Type B pancreatic cell (in vitro differentiated cells): ENCODE data around the gene ADIPOR2. TPM values are rescaled to one million over a fixed set of nuclear protein-coding genes. Genes with fewer than 3 reads are reported as not detected.
A peak's percentile ranks its signal among the peaks of the same experiment; 100 is the strongest.

Source experiments
- DNase-seq: peaks from one replicate; pipeline ENCODE4 v3.0.0; 2021; ENCODE audit warnings: mixed read lengths; ENCODE audit not compliant: unreplicated experiment; ENCODE audit errors: extremely low spot score
- H3K27ac Mint-ChIP-seq: 2 replicates; pipeline ENCODE4 v1.8.0; 2021; ENCODE audit warnings: mild to moderate bottlenecking, mixed read lengths
- H3K27me3 Mint-ChIP-seq: 2 replicates; pipeline ENCODE4 v1.8.0; 2021; ENCODE audit warnings: mixed read lengths
- H3K36me3 Mint-ChIP-seq: 2 replicates; pipeline ENCODE4 v1.8.0; 2021; ENCODE audit warnings: mixed read lengths
- H3K4me1 Mint-ChIP-seq: one replicate; pipeline ENCODE4 v1.8.0; 2021; ENCODE audit warnings: mixed read lengths; ENCODE audit not compliant: unreplicated experiment
- H3K4me3 Mint-ChIP-seq: 2 replicates; pipeline ENCODE4 v1.8.0; 2021; ENCODE audit warnings: mild to moderate bottlenecking, mixed read lengths
- H3K9me3 Mint-ChIP-seq: 2 replicates; pipeline ENCODE4 v1.8.0; 2021; ENCODE audit warnings: mixed read lengths
- total RNA-seq: library from RNA; stranded (reverse); gene quantifications from 2 replicates; pipeline ENCODE4 v1.2.1, GENCODE V29; 2021; ENCODE audit warnings: low replicate concordance
- TF ChIP-seq, protein P1 (sequence below): fragments of 200-600 bp; sonication (generic); conservative IDR thresholded peaks from 2 replicates; pipeline ENCODE4 v1.5.0; 2021; ENCODE audit warnings: antibody characterized with exemption, mild to moderate bottlenecking

Gene ADIPOR2
- total RNA-seq, 1 donor from 2014 or later: 49.2 TPM

DNA sequence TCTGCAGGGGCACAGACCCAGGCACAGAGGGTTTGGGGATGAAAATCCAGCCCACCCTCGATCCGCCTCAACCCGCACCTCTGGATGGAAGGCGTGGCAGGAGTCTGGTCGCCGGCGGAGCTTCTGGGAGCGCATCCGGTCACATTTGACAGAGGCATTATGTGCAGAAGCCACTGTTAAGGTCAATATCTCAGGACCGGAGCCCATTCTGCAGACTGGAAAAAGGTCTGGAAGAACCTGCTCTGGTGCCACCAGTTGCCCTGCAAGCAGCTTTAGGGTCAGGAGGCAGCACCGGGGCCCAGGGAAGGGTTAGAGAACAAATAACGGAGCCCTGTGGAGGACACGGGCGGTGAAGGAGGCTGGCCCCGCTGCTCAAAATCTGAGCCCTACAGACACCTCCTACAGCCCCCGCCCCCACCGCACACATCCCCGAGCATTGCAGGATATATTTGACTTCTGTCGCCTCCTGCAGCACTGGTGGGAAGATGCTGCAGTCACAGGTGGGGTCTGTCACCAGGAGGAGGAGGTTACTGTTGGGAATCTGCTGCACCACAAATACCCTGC lies 104.4 kb downstream of the ADIPOR2 start:
- H3K27me3 Mint-ChIP-seq: peaks cover 25% of the 10 kb centered on the region
- H3K4me3 Mint-ChIP-seq: peak overlapping the region; percentile 82
- TF ChIP-seq, protein P1, sequence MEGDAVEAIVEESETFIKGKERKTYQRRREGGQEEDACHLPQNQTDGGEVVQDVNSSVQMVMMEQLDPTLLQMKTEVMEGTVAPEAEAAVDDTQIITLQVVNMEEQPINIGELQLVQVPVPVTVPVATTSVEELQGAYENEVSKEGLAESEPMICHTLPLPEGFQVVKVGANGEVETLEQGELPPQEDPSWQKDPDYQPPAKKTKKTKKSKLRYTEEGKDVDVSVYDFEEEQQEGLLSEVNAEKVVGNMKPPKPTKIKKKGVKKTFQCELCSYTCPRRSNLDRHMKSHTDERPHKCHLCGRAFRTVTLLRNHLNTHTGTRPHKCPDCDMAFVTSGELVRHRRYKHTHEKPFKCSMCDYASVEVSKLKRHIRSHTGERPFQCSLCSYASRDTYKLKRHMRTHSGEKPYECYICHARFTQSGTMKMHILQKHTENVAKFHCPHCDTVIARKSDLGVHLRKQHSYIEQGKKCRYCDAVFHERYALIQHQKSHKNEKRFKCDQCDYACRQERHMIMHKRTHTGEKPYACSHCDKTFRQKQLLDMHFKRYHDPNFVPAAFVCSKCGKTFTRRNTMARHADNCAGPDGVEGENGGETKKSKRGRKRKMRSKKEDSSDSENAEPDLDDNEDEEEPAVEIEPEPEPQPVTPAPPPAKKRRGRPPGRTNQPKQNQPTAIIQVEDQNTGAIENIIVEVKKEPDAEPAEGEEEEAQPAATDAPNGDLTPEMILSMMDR: no peak
- no peak for DNase-seq
- peaks cover 10% of the 10 kb centered on the region for H3K4me1 Mint-ChIP-seq
- peak overlapping the region; percentile 67 for H3K27ac Mint-ChIP-seq
- H3K9me3 Mint-ChIP-seq: no peaks in the 10 kb centered on the region
- no peaks in the 10 kb centered on the region for H3K36me3 Mint-ChIP-seq

DNA sequence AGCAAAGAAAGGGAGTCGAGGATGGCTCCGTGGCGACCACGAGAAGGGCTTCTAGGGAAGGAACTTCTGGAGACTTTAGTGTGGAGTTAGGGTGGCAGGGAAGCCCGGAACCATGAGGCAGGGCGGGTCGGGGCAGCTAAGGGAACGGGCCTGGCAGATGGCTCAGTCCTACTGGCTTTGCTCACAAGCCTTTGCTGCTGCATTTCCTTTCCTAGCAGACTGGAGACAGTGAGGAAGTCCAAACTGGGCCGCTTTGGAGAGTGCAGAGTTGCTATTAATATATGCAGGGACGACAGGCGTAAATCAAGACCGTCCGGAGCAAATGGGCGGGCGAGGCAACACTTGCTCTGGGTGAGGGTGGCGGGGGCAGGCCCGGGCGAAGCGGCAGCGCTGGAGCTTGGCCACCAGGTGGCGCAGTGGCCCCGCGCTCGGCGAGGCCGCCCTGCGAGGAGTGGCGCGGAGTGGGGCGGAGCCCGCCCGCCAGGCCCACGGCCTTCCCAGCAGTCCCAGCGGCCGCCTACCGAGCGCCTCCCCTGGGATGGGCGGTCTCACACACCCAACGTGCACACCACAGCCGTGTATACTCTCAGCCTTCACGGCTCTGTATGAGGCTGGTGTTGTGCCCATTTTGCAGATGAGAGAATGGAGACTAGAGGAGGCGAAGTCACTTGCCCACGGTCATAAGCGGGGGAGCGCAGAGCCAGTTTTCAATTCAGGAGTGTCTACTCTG lies 105.1 kb downstream of the ADIPOR2 start:
- peak overlapping the region; percentile 67 for H3K27ac Mint-ChIP-seq
- TF ChIP-seq, protein P1: peak; percentile 99
- H3K36me3 Mint-ChIP-seq: no peaks in the 10 kb centered on the region
- peak overlapping the region; percentile 82 for H3K4me3 Mint-ChIP-seq
- DNase-seq: peak; percentile 88
- H3K9me3 Mint-ChIP-seq: no peaks in the 10 kb centered on the region
- H3K27me3 Mint-ChIP-seq: peaks cover 24% of the 10 kb centered on the region
- peaks cover 9% of the 10 kb centered on the region for H3K4me1 Mint-ChIP-seq

DNA sequence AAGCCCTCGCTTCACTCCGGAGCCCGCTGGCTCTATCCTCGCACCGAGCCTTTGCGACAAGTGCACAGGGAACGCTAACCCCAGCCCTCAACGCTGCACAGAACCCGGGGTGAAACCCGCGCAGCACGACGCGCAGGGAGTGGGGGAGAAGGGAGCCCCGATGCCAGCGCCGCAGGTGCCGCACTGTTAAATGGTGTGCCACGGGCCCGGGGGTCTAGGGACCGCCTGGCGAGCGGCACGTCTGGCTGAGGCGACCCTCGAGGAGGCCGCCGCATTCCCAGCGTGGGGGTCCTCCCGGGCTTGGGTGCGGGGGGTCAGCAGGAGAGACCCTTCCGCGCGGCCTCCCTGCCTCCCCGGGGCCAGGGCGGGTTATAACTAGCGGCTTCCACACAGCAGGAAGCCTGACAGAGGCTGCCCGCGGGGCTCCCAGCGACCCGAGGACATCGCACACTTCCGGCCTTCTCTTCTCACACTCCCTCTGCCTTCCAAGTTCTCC lies 105.7 kb downstream of the ADIPOR2 start:
- peak overlapping the region; percentile 78 for H3K4me3 Mint-ChIP-seq
- H3K36me3 Mint-ChIP-seq: no peaks in the 10 kb centered on the region
- no peak overlapping the region for H3K27ac Mint-ChIP-seq
- peaks cover 20% of the 10 kb centered on the region for H3K27me3 Mint-ChIP-seq
- TF ChIP-seq, protein P1: no peak
- DNase-seq: no peak
- H3K9me3 Mint-ChIP-seq: no peaks in the 10 kb centered on the region
- peaks cover 5% of the 10 kb centered on the region for H3K4me1 Mint-ChIP-seq

DNA sequence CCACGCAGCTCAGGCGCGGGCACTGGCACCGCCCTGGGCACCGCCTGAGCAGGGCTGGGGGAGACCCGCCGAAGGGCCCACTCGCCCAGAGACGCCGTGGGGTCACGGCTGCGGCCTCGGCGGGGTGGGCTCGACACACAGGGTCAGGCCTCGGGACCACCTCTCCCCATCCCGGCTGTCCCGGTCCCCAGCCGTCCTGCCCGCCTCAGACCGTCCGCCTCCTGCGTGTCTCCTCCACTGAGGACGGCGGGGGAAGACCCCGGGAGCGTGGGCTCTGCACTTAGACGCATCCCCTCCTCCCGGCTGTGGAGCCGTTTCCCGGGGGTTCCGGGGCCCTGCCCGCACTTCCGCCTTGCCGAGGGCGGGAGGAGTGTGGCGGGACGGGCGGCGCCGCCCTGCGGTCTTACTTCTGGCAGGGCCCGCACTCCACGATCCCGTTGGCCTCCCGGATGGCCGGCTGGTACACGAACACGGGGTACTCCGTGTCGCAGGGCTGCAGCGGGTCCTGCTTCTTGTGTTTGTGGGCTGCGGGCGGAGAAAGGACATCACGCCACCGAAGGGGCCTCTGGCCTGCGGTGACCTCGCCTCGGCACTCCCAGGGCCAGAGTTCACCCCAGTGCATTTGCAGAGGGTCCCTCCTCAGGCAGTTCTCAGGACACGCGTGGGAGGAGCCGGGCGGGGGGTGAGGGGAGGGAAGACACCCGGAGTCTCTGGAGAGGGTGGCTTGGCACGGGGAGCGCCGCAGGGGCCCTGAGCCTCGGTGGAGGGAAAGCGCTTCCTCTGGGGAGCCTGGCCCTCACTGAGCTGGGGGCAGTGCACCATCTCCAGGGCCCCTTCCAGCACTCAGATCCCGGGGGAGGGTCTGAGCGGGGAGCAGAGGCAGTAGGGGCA lies 106.4 kb downstream of the ADIPOR2 start:
- Mint-ChIP-seq H3K4me3 (no peak overlapping the region), H3K36me3 (no peaks in the 10 kb centered on the region), H3K27ac (no peak overlapping the region), H3K27me3 (peaks cover 21% of the 10 kb centered on the region), H3K4me1 (peaks cover 5% of the 10 kb centered on the region), H3K9me3 (no peaks in the 10 kb centered on the region)
- TF ChIP-seq, protein P1: no peak
- DNase-seq: no peak

DNA sequence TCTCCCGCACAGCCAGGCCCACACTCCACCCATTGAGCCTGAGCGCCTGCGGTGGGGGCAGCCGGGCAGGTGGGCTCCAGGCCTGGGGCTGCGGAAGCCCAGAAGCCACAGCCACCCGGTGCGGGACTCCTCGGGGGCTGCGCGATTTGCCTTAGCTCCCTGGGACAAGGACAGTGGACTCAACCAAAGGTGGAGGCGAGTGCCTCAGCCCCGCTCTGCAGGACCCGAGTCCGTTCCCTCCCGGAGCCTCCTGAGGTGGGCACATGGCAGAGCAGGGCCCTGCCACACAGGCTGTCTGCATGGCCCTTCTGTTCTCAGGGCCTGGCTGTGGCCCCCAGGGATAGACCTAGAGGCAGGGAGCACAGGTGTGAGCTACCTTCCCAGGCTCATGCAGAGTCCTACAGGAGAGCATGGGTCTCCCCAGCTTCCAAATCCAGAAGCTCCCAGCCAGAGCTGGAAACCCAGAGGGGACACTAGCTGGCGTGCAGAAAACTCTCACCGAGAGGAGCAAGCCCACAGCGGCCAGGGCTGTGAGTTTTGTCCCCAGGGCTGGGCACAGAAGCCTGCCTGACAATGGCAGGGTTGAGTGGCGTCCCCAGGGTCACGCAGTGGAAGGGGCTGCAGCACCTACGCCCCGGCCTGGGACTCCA lies 107.2 kb downstream of the ADIPOR2 start:
- Mint-ChIP-seq H3K9me3 (no peaks in the 10 kb centered on the region), H3K27me3 (peaks cover 22% of the 10 kb centered on the region), H3K27ac (no peak overlapping the region), H3K36me3 (no peaks in the 10 kb centered on the region), H3K4me3 (no peak overlapping the region), H3K4me1 (peaks cover 5% of the 10 kb centered on the region)
- TF ChIP-seq, protein P1: no peak
- peak; percentile 66 for DNase-seq
